ENCODE results near the gene CCDC92. TPM values are rescaled to one million over a fixed set of nuclear protein-coding genes. Genes with fewer than 3 reads are reported as not detected.

Gene CCDC92
- total RNA-seq, 1 donor from 2014 or later, result 74.7 TPM

DNA sequence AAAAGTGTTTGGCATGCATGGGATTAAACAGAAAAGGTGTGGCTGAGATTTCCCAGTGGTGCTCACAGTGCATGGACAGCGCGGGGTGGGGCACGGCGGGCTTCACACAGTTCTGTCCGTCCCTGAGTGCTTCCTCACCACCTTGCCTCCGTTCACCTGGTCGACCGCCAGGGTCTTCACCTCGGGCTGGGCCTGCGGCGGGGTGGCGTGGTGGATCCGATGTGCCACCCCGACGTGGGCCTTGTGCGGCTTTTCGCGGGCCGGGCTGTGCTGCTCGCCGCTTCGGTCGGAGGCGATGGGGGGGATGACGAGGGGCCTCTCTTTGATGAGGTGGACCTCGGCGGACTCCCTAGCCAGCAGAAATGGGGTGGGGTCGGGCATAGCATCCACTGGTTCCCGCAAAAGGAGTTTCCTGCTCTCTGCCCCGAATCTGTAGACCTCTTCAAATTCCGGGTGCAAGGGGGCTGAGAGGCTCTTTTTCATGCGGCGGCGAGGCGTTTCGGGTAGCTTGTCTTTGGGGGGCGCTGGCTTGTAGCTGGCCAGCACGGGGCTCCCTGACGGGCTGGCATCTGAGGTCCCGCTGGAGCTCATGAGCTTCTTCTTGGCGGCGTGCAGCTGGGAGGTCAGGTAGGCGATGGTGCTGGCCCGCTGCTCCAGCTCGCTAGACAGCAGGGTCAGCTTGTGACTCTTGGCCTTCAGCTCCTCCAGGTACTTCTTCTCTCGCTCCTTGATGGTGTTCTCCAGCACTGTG is 35.5 kb downstream of the CCDC92 start:
- H3K27me3 Mint-ChIP-seq (ENCODE audit: low read depth), result no peaks in the 10 kb centered on the region
- TF ChIP-seq, protein P1, sequence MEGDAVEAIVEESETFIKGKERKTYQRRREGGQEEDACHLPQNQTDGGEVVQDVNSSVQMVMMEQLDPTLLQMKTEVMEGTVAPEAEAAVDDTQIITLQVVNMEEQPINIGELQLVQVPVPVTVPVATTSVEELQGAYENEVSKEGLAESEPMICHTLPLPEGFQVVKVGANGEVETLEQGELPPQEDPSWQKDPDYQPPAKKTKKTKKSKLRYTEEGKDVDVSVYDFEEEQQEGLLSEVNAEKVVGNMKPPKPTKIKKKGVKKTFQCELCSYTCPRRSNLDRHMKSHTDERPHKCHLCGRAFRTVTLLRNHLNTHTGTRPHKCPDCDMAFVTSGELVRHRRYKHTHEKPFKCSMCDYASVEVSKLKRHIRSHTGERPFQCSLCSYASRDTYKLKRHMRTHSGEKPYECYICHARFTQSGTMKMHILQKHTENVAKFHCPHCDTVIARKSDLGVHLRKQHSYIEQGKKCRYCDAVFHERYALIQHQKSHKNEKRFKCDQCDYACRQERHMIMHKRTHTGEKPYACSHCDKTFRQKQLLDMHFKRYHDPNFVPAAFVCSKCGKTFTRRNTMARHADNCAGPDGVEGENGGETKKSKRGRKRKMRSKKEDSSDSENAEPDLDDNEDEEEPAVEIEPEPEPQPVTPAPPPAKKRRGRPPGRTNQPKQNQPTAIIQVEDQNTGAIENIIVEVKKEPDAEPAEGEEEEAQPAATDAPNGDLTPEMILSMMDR (IDR thresholded peaks at IDR 0.05), result no peak
- no peak overlapping the region for H3K4me3 Mint-ChIP-seq (ENCODE audit: unreplicated experiment)
- peaks cover 41% of the 10 kb centered on the region for H3K36me3 Mint-ChIP-seq (ENCODE audit: low read depth)
- DNase-seq (ENCODE audit: low spot score), result no peak
- H3K27ac Mint-ChIP-seq (ENCODE audit: unreplicated experiment), result no peak overlapping the region
- peaks cover 28% of the 10 kb centered on the region for H3K4me1 Mint-ChIP-seq (ENCODE audit: low read depth)
- H3K9me3 Mint-ChIP-seq (ENCODE audit: low read depth), result peaks cover 10% of the 10 kb centered on the region

DNA sequence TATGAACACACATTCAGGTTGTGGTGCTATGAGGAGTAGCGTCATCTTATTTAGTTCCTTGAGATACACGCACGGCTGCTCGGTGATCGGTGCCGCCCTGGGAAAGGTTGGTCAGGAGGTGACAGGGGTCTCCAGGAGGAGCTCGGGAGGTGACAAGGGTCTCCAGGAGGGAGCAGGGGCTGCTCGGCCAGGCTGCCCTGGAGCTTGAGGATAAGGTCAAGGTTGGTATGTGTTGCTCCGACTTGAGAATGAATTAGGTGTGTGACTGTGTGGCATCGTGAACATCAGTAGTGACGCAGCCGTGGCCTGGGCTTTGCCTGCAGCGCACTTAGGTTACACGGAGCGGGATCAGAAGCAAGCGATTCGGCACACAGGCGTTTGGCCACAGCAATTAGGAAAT is 36.2 kb downstream of the CCDC92 start:
- no peak overlapping the region for H3K27ac Mint-ChIP-seq (ENCODE audit: unreplicated experiment)
- peaks cover 12% of the 10 kb centered on the region for H3K9me3 Mint-ChIP-seq (ENCODE audit: low read depth)
- H3K36me3 Mint-ChIP-seq (ENCODE audit: low read depth), result peaks cover 38% of the 10 kb centered on the region
- no peak overlapping the region for H3K4me3 Mint-ChIP-seq (ENCODE audit: unreplicated experiment)
- no peaks in the 10 kb centered on the region for H3K27me3 Mint-ChIP-seq (ENCODE audit: low read depth)
- DNase-seq (ENCODE audit: low spot score), result no peak
- peaks cover 21% of the 10 kb centered on the region for H3K4me1 Mint-ChIP-seq (ENCODE audit: low read depth)
- TF ChIP-seq, protein P1 (IDR thresholded peaks at IDR 0.05), result no peak

DNA sequence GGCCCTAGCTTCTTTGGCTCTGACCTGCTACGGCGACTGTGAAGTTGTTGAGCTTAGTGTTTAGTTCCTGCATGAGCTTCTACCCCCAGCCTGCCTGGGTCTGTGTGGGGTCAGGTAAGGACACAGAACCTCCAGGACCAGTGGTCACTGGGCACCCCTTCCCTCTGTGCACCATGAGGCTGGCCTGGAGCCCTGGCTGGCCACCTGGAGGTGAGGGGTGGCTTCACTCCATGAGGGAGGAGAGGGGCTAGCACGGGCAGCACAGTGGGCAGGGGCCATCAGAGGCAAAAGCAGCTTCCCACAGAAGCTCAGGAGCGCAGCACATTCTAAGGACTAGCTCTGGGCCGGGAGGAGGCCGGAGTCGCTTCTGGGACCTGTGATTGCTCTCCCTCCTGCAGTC is 36.7 kb downstream of the CCDC92 start:
- Mint-ChIP-seq H3K36me3 (ENCODE audit: low read depth) (peaks cover 35% of the 10 kb centered on the region), H3K4me3 (ENCODE audit: unreplicated experiment) (no peak overlapping the region), H3K27ac (ENCODE audit: unreplicated experiment) (no peak overlapping the region), H3K27me3 (ENCODE audit: low read depth) (no peaks in the 10 kb centered on the region), H3K4me1 (ENCODE audit: low read depth) (peaks cover 18% of the 10 kb centered on the region), H3K9me3 (ENCODE audit: low read depth) (peaks cover 13% of the 10 kb centered on the region)
- TF ChIP-seq, protein P1 (IDR thresholded peaks at IDR 0.05), result no peak
- DNase-seq (ENCODE audit: low spot score), result no peak

DNA sequence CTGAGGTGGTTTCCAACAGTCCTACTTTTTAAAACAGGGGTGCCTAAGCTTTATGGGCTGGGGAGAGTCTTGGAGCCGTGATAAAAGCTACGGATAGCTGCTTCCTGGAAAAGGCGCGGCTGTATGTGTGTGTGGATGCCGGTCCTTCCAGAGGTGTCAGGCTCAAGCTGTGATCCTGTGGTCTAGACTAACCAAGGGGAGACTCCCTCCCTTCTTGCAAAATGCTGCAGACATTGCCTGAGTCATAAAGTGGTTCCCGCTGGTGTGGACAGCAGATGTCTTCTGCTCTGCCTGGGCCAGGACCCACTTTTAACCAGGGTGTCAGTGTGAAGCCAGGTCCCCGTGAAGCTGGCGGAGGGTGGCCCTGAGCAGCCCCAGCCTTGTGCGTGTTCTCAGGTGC is 37.8 kb downstream of the CCDC92 start:
- peaks cover 18% of the 10 kb centered on the region for H3K4me1 Mint-ChIP-seq (ENCODE audit: low read depth)
- no peak for DNase-seq (ENCODE audit: low spot score)
- H3K27ac Mint-ChIP-seq (ENCODE audit: unreplicated experiment), result no peak overlapping the region
- TF ChIP-seq, protein P1 (IDR thresholded peaks at IDR 0.05), result no peak
- peaks cover 34% of the 10 kb centered on the region for H3K36me3 Mint-ChIP-seq (ENCODE audit: low read depth)
- H3K27me3 Mint-ChIP-seq (ENCODE audit: low read depth), result no peaks in the 10 kb centered on the region
- no peak overlapping the region for H3K4me3 Mint-ChIP-seq (ENCODE audit: unreplicated experiment)
- H3K9me3 Mint-ChIP-seq (ENCODE audit: low read depth), result peaks cover 13% of the 10 kb centered on the region

DNA sequence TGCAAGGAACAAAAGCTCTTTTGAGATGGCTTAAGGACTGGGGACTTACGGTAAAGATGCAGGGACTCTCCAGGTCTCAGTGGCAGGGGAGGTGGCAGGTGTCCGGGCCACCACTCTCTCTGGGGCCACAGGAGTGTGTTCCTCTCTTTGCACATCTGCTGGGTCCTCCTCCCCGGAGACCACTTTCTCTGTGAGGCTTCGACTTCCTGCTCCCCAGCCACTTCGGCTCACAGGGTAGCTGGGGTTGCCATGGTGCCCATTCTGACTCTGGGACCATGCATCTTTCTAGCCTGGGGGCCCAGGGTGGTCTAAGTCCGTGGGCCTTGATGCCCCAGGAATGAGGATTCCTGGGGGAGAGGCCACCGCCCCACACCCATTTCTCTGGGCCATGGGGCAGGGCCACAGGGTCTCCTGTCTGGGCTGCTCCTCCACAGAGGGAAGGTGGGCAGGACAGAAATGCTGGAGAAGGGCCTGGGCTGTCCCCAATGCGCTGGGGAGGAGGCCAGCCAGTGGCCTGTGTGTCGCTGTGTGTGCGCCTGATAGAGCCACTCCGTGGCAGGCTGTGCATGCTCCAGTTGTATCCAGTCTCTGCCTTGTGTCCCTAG is 38.5 kb downstream of the CCDC92 start:
- Mint-ChIP-seq H3K27me3 (ENCODE audit: low read depth) (no peaks in the 10 kb centered on the region), H3K4me1 (ENCODE audit: low read depth) (peaks cover 17% of the 10 kb centered on the region), H3K27ac (ENCODE audit: unreplicated experiment) (no peak overlapping the region), H3K9me3 (ENCODE audit: low read depth) (peaks cover 13% of the 10 kb centered on the region), H3K4me3 (ENCODE audit: unreplicated experiment) (no peak overlapping the region), H3K36me3 (ENCODE audit: low read depth) (peaks cover 33% of the 10 kb centered on the region)
- DNase-seq (ENCODE audit: low spot score), result no peak
- TF ChIP-seq, protein P1 (IDR thresholded peaks at IDR 0.05), result no peak
